ENCODE data around the gene TMX3.

Gene TMX3

GRCh38 chr18:68740966-68741365 is 26.1 kb upstream of the TMX3 start:
- no peak for TF ChIP-seq CTCF (IDR thresholded peaks at IDR 0.05; ENCODE audit: borderline replicate concordance, control extremely low read depth, extremely low read depth, insufficient read depth, missing control alignments)
- DNase-seq (ENCODE audit: low spot score): no peak
- in situ Hi-C loops (cut with MboI; ENCODE audit: low sequenced_read_pairs, unreplicated experiment): no loop called here

- in situ Hi-C loops (cut with MboI; ENCODE audit: low sequenced_read_pairs, unreplicated experiment): no loop called here
- DNase-seq (ENCODE audit: low spot score): no peak
- TF ChIP-seq CTCF (IDR thresholded peaks at IDR 0.05; ENCODE audit: borderline replicate concordance, control extremely low read depth, extremely low read depth, insufficient read depth, missing control alignments): no peak
Measured at GRCh38 chr18:68739462-68739861, 24.6 kb upstream of the TMX3 start.

- in situ Hi-C loops (cut with MboI; ENCODE audit: low sequenced_read_pairs, unreplicated experiment): no loop called here
- DNase-seq (ENCODE audit: low spot score): no peak
- no peak for TF ChIP-seq CTCF (IDR thresholded peaks at IDR 0.05; ENCODE audit: borderline replicate concordance, control extremely low read depth, extremely low read depth, insufficient read depth, missing control alignments)
Measured at GRCh38 chr18:68738564-68738963, 23.7 kb upstream of the TMX3 start.

- in situ Hi-C loops (cut with MboI; ENCODE audit: low sequenced_read_pairs, unreplicated experiment): no loop called here
- TF ChIP-seq CTCF (IDR thresholded peaks at IDR 0.05; ENCODE audit: borderline replicate concordance, control extremely low read depth, extremely low read depth, insufficient read depth, missing control alignments): peak; percentile 37
- DNase-seq (ENCODE audit: low spot score): peak; percentile 61
Measured at GRCh38 chr18:68735483-68736343, 20.8 kb upstream of the TMX3 start.

GRCh38 chr18:68734308-68734707 is 19.4 kb upstream of the TMX3 start:
- in situ Hi-C loops (cut with MboI; ENCODE audit: low sequenced_read_pairs, unreplicated experiment): no loop called here
- DNase-seq (ENCODE audit: low spot score): no peak
- no peak for TF ChIP-seq CTCF (IDR thresholded peaks at IDR 0.05; ENCODE audit: borderline replicate concordance, control extremely low read depth, extremely low read depth, insufficient read depth, missing control alignments)

GRCh38 chr18:68733707-68734106 is 18.8 kb upstream of the TMX3 start:
- in situ Hi-C loops (cut with MboI; ENCODE audit: low sequenced_read_pairs, unreplicated experiment): no loop called here
- DNase-seq (ENCODE audit: low spot score): no peak
- no peak for TF ChIP-seq CTCF (IDR thresholded peaks at IDR 0.05; ENCODE audit: borderline replicate concordance, control extremely low read depth, extremely low read depth, insufficient read depth, missing control alignments)
